GM23248 (cell line): ENCODE measurements around the gene GRIN2C. TPM values are rescaled to one million over a fixed set of nuclear protein-coding genes. Genes with fewer than 3 reads are reported as not detected.

Experiments used
- DNase-seq: peaks from one replicate; pipeline ENCODE4 v3.0.0-alpha.2; 2015
- H2AFZ ChIP-seq: fragments of 200-600 bp; sonication (generic); 2 replicates; pipeline ENCODE4 v1.6.1; 2016; ENCODE audit warnings: antibody characterized with exemption
- H3F3A ChIP-seq: fragments of 200-600 bp; sonication (generic); 2 replicates; pipeline ENCODE4 v1.6.1; 2016; ENCODE audit warnings: mild to moderate bottlenecking, antibody characterized with exemption, mixed run types; ENCODE audit not compliant: insufficient read depth
- H3K27ac ChIP-seq: fragments of 200-600 bp; sonication (generic); 2 replicates; pipeline ENCODE4 v1.5.1; 2016; ENCODE audit warnings: mild to moderate bottlenecking
- H3K27me3 ChIP-seq: fragments of 200-600 bp; sonication (generic); replicated peaks from 2 replicates; pipeline ENCODE4 v1.6.1; 2016; ENCODE audit warnings: mild to moderate bottlenecking; ENCODE audit not compliant: insufficient read depth
- H3K36me3 ChIP-seq: fragments of 200-600 bp; sonication (generic); 2 replicates; pipeline ENCODE4 v1.6.1; 2016; ENCODE audit warnings: low read depth, mild to moderate bottlenecking
- H3K4me1 ChIP-seq: fragments of 200-600 bp; sonication (generic); 2 replicates; pipeline ENCODE4 v1.6.1; 2016; ENCODE audit warnings: mild to moderate bottlenecking; ENCODE audit not compliant: insufficient read depth
- H3K4me2 ChIP-seq: fragments of 200-600 bp; sonication (generic); one replicate; pipeline ENCODE4 v1.6.1; 2016; ENCODE audit warnings: mild to moderate bottlenecking; ENCODE audit not compliant: unreplicated experiment
- H3K4me3 ChIP-seq: fragments of 200-600 bp; sonication (generic); 2 replicates; pipeline ENCODE4 v1.5.1; 2016; ENCODE audit warnings: mild to moderate bottlenecking
- H3K79me2 ChIP-seq: fragments of 200-600 bp; sonication (generic); 2 replicates; pipeline ENCODE4 v1.6.1; 2016; ENCODE audit warnings: mild to moderate bottlenecking; ENCODE audit not compliant: insufficient read depth
- H3K9ac ChIP-seq: fragments of 200-600 bp; sonication (generic); 2 replicates; pipeline ENCODE4 v1.6.1; 2016; ENCODE audit warnings: mild to moderate bottlenecking
- H3K9me2 ChIP-seq: fragments of 200-600 bp; sonication (generic); 2 replicates; pipeline ENCODE4 v1.6.1; 2016; ENCODE audit warnings: mixed run types, mild to moderate bottlenecking, moderate library complexity; ENCODE audit not compliant: insufficient read depth
- H3K9me3 ChIP-seq: fragments of 200-600 bp; sonication (generic); one replicate; pipeline ENCODE4 v1.6.1; 2017; ENCODE audit warnings: low read depth
- H4K20me1 ChIP-seq: fragments of 200-600 bp; sonication (generic); 2 replicates; pipeline ENCODE4 v1.6.0; 2016; ENCODE audit not compliant: insufficient read depth
- EZH2 ChIP-seq: fragments of 200-600 bp; sonication (generic); IDR thresholded peaks from 2 replicates; pipeline ENCODE4 v1.6.1; 2018; ENCODE audit warnings: antibody characterized with exemption, mild to moderate bottlenecking; ENCODE audit not compliant: insufficient read depth, poor library complexity, severe bottlenecking
- EZH2phosphoT487 ChIP-seq: fragments of 200-600 bp; sonication (generic); IDR thresholded peaks from 2 replicates; pipeline ENCODE4 v1.6.1; 2018; ENCODE audit warnings: antibody characterized with exemption, moderate library complexity, mild to moderate bottlenecking, low read depth; ENCODE audit not compliant: insufficient read depth
- WGBS, 2 experiments: methylation state at CpG; one replicate each; pipeline ENCODE4 v1.1.6; 2015 to 2017; ENCODE audit warnings: low lambda C conversion rate in 2 of 2, low coverage in 1 of 2; ENCODE audit errors: missing lambda C conversion rate in 2 of 2; 5-methylcytosine and 5-hydroxymethylcytosine counted together
- in situ Hi-C: fragments of 300-500 bp; cut with MboI; formaldehyde crosslinking; loops from 2 replicates; pipeline ENCODE4 v1.15.0; 2020
- polyA plus RNA-seq: library from polyadenylated mRNA; unstranded; fragments of >200 nt; fragmentation: Nextera tagmentation; extraction: Ambion mirVana; gene quantifications from 2 replicates; pipeline ENCODE4 v1.2.1, GENCODE V29; 2016
- total RNA-seq: library from RNA; depleted of rRNA; stranded (reverse); fragments of >200 nt; shearing (Covaris generic); gene quantifications from 2 replicates; pipeline ENCODE4 v1.2.3, GENCODE V29; 2014

GRIN2C gene
- total and polyA plus RNA-seq, 2 experiments from 2014 or later = not detected

- Histone ChIP-seq H3K36me3 (no peaks in the 10 kb centered on the region), H3K79me2 (no peaks in the 10 kb centered on the region), H3K9ac (no peak overlapping the region), H4K20me1 (no peaks in the 10 kb centered on the region), H3K4me2 (no peak overlapping the region), H3K27me3 (peaks cover 65% of the 10 kb centered on the region), H3K27ac (no peak overlapping the region), H3K4me3 (no peak overlapping the region), H2AFZ (no peak overlapping the region), H3K9me3 (no peaks in the 10 kb centered on the region), H3K4me1 (no peaks in the 10 kb centered on the region), H3K9me2 (no peaks in the 10 kb centered on the region), H3F3A (no peaks in the 10 kb centered on the region)
- in situ Hi-C loops = no loop called here
- DNase-seq = no peak
- TF ChIP-seq EZH2 (no peak), EZH2phosphoT487 (no peak)
- WGBS, 2 experiments = 39 to 42% methylated on average over 19 to 20 of the region's 20 CpGs
Observed at GRCh38 chr17:74892013-74892841, 32.5 kb upstream of the GRIN2C start.

GRCh38 chr17:74890554-74890953 lies 30.9 kb upstream of the GRIN2C start:
- Histone ChIP-seq H3F3A (no peaks in the 10 kb centered on the region), H4K20me1 (no peaks in the 10 kb centered on the region), H3K4me3 (no peak overlapping the region), H3K36me3 (no peaks in the 10 kb centered on the region), H3K9ac (no peak overlapping the region), H2AFZ (no peak overlapping the region), H3K4me1 (no peaks in the 10 kb centered on the region), H3K9me3 (no peaks in the 10 kb centered on the region), H3K9me2 (no peaks in the 10 kb centered on the region), H3K79me2 (no peaks in the 10 kb centered on the region), H3K27ac (no peak overlapping the region), H3K27me3 (peaks cover 49% of the 10 kb centered on the region), H3K4me2 (no peak overlapping the region)
- WGBS, 2 experiments = 54 to 62% methylated on average over 7 of the region's 7 CpGs
- TF ChIP-seq EZH2phosphoT487 (no peak), EZH2 (no peak)
- in situ Hi-C loops = no loop called here
- DNase-seq = no peak

- peaks cover 30% of the 10 kb centered on the region for H3K27me3 ChIP-seq
- no peaks in the 10 kb centered on the region for H3K9me2 ChIP-seq
- H3K9ac ChIP-seq = no peak overlapping the region
- H4K20me1 ChIP-seq = no peaks in the 10 kb centered on the region
- no peak for DNase-seq
- no peaks in the 10 kb centered on the region for H3K4me1 ChIP-seq
- H3K4me2 ChIP-seq = no peak overlapping the region
- H3K4me3 ChIP-seq = no peak overlapping the region
- H2AFZ ChIP-seq = no peak overlapping the region
- no peak overlapping the region for H3K27ac ChIP-seq
- TF ChIP-seq EZH2phosphoT487 (no peak), EZH2 (no peak)
- no peaks in the 10 kb centered on the region for H3K36me3 ChIP-seq
- 41 to 42% methylated on average over 13 of the region's 13 CpGs for WGBS, 2 experiments
- in situ Hi-C loops = no loop called here
- H3K9me3 ChIP-seq = no peaks in the 10 kb centered on the region
- H3K79me2 ChIP-seq = no peaks in the 10 kb centered on the region
- no peaks in the 10 kb centered on the region for H3F3A ChIP-seq
Observed at GRCh38 chr17:74888469-74888868, 28.8 kb upstream of the GRIN2C start.

GRCh38 chr17:74883241-74883745 lies 23.6 kb upstream of the GRIN2C start:
- 58 to 60% methylated on average over 15 of the region's 15 CpGs for WGBS, 2 experiments
- Histone ChIP-seq H2AFZ (no peak overlapping the region), H3K4me2 (no peak overlapping the region), H3K9ac (no peak overlapping the region), H3F3A (no peaks in the 10 kb centered on the region), H3K27me3 (peaks cover 16% of the 10 kb centered on the region; the same call in 1 of the 2 replicates), H3K4me3 (no peak overlapping the region), H3K27ac (no peak overlapping the region), H3K79me2 (no peaks in the 10 kb centered on the region), H3K4me1 (no peaks in the 10 kb centered on the region), H4K20me1 (no peaks in the 10 kb centered on the region), H3K36me3 (no peaks in the 10 kb centered on the region), H3K9me3 (no peaks in the 10 kb centered on the region), H3K9me2 (no peaks in the 10 kb centered on the region)
- TF ChIP-seq EZH2 (no peak), EZH2phosphoT487 (no peak)
- in situ Hi-C loops = no loop called here
- DNase-seq = peak; percentile 60
